Neuronal stem cell (in vitro differentiated cells): ENCODE results near the gene KCNAB1.

Experiments
- DNase-seq: peaks from one replicate; pipeline ENCODE4 v3.0.0-alpha.2; 2013; ENCODE audit warnings: low spot score
- H2AFZ ChIP-seq: one replicate; pipeline ENCODE4 v1.6.1; 2013; ENCODE audit warnings: mild to moderate bottlenecking, low read length, inconsistent platforms
- H2AK5ac ChIP-seq: 2 replicates; pipeline ENCODE4 v1.6.1; 2013; ENCODE audit warnings: low read depth, mild to moderate bottlenecking, inconsistent platforms, low read length, moderate library complexity, mixed read lengths
- H2BK120ac ChIP-seq: 2 replicates; pipeline ENCODE4 v1.6.1; 2013; ENCODE audit warnings: low read depth, mild to moderate bottlenecking, inconsistent platforms, low read length, moderate library complexity, mixed read lengths
- H2BK12ac ChIP-seq: one replicate; pipeline ENCODE4 v1.6.1; 2013; ENCODE audit warnings: low read length, inconsistent platforms
- H2BK15ac ChIP-seq: 2 replicates; pipeline ENCODE4 v1.6.1; 2013; ENCODE audit warnings: mild to moderate bottlenecking, low read length, inconsistent platforms, mixed read lengths
- H2BK5ac ChIP-seq: one replicate; pipeline ENCODE4 v1.6.1; 2013; ENCODE audit warnings: inconsistent platforms, mild to moderate bottlenecking, low read length, moderate library complexity
- H3K14ac ChIP-seq: one replicate; pipeline ENCODE4 v1.6.1; 2013; ENCODE audit warnings: low read length, inconsistent platforms
- H3K18ac ChIP-seq: 2 replicates; pipeline ENCODE4 v1.6.1; 2013; ENCODE audit warnings: low read length, inconsistent platforms
- H3K23ac ChIP-seq: 2 replicates; pipeline ENCODE4 v1.6.1; 2013; ENCODE audit warnings: low read depth, mild to moderate bottlenecking, mixed read lengths, low read length, inconsistent platforms; ENCODE audit not compliant: poor library complexity
- H3K27ac ChIP-seq: replicated peaks from 3 replicates; pipeline ENCODE4 v1.5.1; 2013; ENCODE audit warnings: low read length, inconsistent platforms
- H3K27me3 ChIP-seq, 3 experiments: 2 replicates each; pipeline ENCODE4 v1.6.1; 2013; ENCODE audit warnings: low read length in 3 of 3, mild to moderate bottlenecking in 2 of 3, inconsistent platforms in 1 of 3, low read depth in 1 of 3, mixed read lengths in 1 of 3, moderate library complexity in 1 of 3; ENCODE audit not compliant: control insufficient read depth in 3 of 3, insufficient read depth in 3 of 3
- H3K36me3 ChIP-seq, 2 donors: replicated peaks in 1 of 2; 2 replicates each; pipeline ENCODE4 v1.6.1; 2013; ENCODE audit warnings: low read length in 2 of 2; ENCODE audit not compliant: control insufficient read depth in 2 of 2, insufficient read depth in 2 of 2
- H3K4ac ChIP-seq: 2 replicates; pipeline ENCODE4 v1.6.1; 2013; ENCODE audit warnings: inconsistent platforms, mild to moderate bottlenecking, low read length, moderate library complexity
- H3K4me1 ChIP-seq, 2 donors: 1 replicate in 1 of 2; 2 replicates in 1 of 2; pipeline ENCODE4 v1.6.1; 2013; ENCODE audit warnings: low read length in 2 of 2, low read depth in 1 of 2; ENCODE audit not compliant: control insufficient read depth in 2 of 2, insufficient read depth in 1 of 2
- H3K4me2 ChIP-seq: one replicate; pipeline ENCODE4 v1.6.1; 2013; ENCODE audit warnings: mild to moderate bottlenecking, low read length, inconsistent platforms; ENCODE audit not compliant: insufficient read depth, poor library complexity, severe bottlenecking
- H3K4me3 ChIP-seq, 2 donors: 2 replicates each; pipeline ENCODE4 v1.5.1; 2013; ENCODE audit warnings: low read length in 2 of 2, mild to moderate bottlenecking in 2 of 2, inconsistent platforms in 1 of 2, moderate library complexity in 1 of 2
- H3K79me1 ChIP-seq: one replicate; pipeline ENCODE4 v1.6.1; 2013; ENCODE audit warnings: low read depth, mild to moderate bottlenecking, inconsistent platforms, low read length, moderate library complexity
- H3K9ac ChIP-seq: one replicate; pipeline ENCODE4 v1.6.1; 2013; ENCODE audit warnings: mild to moderate bottlenecking, low read depth, low read length, inconsistent platforms; ENCODE audit not compliant: poor library complexity
- H3K9me3 ChIP-seq, 2 donors: replicated peaks in 1 of 2; 2 replicates each; pipeline versions ENCODE3 to v1.6.1; 2013; ENCODE audit warnings: low read length in 2 of 2, mild to moderate bottlenecking in 2 of 2, inconsistent platforms in 1 of 2, low read depth in 1 of 2, mixed read lengths in 1 of 2, moderate library complexity in 1 of 2; ENCODE audit not compliant: control insufficient read depth in 2 of 2, insufficient read depth in 1 of 2
- H4K8ac ChIP-seq: one replicate; pipeline ENCODE4 v1.6.1; 2013; ENCODE audit warnings: low read depth, mild to moderate bottlenecking, inconsistent platforms, low read length, moderate library complexity
- H4K91ac ChIP-seq: one replicate; pipeline ENCODE4 v1.6.1; 2013; ENCODE audit warnings: low read length, low read depth, mild to moderate bottlenecking, inconsistent platforms; ENCODE audit not compliant: poor library complexity
- WGBS, 2 donors: extraction: QIAGEN DNeasy Blood & Tissue Kit; methylation state at CpG; one replicate each; pipeline ENCODE4 v1.1.7; 2013; ENCODE audit warnings: missing lambda C conversion rate in 2 of 2, mixed read lengths in 1 of 2; ENCODE audit not compliant: insufficient read length in 2 of 2, insufficient replicate concordance in 1 of 2; ENCODE audit errors: extremely low coverage in 2 of 2; 5-methylcytosine and 5-hydroxymethylcytosine counted together

The KCNAB1 gene

DNA sequence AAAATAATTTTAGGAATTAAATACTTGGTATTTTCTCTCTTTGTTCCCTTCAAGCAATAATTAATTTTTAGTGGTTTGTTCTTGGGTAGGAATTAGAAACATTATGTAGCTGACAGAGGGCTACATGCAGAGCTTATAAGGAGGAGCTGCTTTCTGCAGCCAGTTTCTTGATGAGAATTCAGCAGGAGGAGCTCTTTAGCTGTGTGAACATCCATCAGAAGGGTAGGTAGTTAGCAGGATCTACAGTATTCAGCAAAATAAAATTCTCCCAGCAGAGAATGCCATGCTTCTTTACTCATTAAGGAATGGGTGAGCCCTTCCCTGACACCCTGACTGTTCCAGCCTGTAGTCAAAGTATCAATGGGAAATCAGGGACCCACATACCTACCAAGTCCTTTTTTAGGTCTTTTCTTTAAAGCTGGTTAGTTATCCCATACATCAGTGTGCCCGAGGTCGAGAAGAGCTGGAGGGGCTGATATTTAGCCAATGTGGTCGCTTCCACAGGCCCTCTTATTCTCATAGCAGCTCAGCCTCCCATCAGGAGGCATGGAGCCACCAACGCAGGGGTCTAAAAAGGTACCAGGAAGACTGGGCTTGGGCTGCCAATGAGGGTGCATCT lies 54.0 kb downstream of the KCNAB1 start:
- H3K36me3 ChIP-seq = no peaks in the 10 kb centered on the region
- H3K23ac ChIP-seq = no peak overlapping the region
- no peak overlapping the region for H4K8ac ChIP-seq
- DNase-seq = no peak
- H3K79me1 ChIP-seq = no peaks in the 10 kb centered on the region
- no peak overlapping the region for H3K4me3 ChIP-seq
- no peak overlapping the region for H2AFZ ChIP-seq
- no peak overlapping the region for H3K9ac ChIP-seq
- WGBS, 2 donors = no CpG with 5 or more reads among the region's 4 CpGs
- H3K9me3 ChIP-seq = no peaks in the 10 kb centered on the region
- no peak overlapping the region for H2AK5ac ChIP-seq
- no peak overlapping the region for H3K18ac ChIP-seq
- no peak overlapping the region for H3K4ac ChIP-seq
- no peak overlapping the region for H4K91ac ChIP-seq
- no peaks in the 10 kb centered on the region for H3K27me3 ChIP-seq
- no peak overlapping the region for H2BK120ac ChIP-seq
- H3K27ac ChIP-seq = no peak overlapping the region
- no peaks in the 10 kb centered on the region for H3K4me1 ChIP-seq
- H2BK12ac ChIP-seq = no peak overlapping the region
- H2BK15ac ChIP-seq = no peak overlapping the region
- H3K14ac ChIP-seq = no peak overlapping the region
- no peak overlapping the region for H3K4me2 ChIP-seq
- H2BK5ac ChIP-seq = no peak overlapping the region

DNA sequence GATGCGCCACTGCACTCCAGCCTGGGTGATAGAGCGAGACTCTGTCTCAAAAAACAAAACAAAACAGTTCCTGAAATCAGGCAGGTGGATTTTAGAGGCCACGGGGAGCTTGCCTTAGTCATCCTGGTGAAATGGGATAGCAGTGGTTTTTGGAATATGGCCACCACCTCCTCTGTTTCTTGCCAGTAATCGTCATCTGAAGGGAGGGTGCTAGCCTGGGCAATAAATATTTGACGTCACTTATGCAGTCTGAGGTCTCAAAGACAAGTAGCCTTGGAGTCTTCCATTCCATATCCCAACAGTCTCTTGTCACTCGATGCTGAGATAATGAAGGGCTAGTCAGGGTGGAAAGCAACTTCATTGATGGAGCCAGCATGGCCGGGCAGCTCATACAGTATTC lies 55.2 kb downstream of the KCNAB1 start:
- H2BK12ac ChIP-seq = no peak overlapping the region
- no peaks in the 10 kb centered on the region for H3K4me1 ChIP-seq
- no peak overlapping the region for H4K8ac ChIP-seq
- H3K9me3 ChIP-seq = no peaks in the 10 kb centered on the region
- no CpG with 5 or more reads among the region's 7 CpGs for WGBS, 2 donors
- no peaks in the 10 kb centered on the region for H3K27me3 ChIP-seq
- no peak overlapping the region for H2AK5ac ChIP-seq
- H2AFZ ChIP-seq = no peak overlapping the region
- no peak overlapping the region for H3K9ac ChIP-seq
- H3K23ac ChIP-seq = no peak overlapping the region
- H4K91ac ChIP-seq = no peak overlapping the region
- H3K14ac ChIP-seq = no peak overlapping the region
- H2BK120ac ChIP-seq = no peak overlapping the region
- H3K18ac ChIP-seq = no peak overlapping the region
- no peak overlapping the region for H3K4me3 ChIP-seq
- no peak overlapping the region for H3K27ac ChIP-seq
- no peak overlapping the region for H2BK15ac ChIP-seq
- no peaks in the 10 kb centered on the region for H3K36me3 ChIP-seq
- no peak for DNase-seq
- no peaks in the 10 kb centered on the region for H3K79me1 ChIP-seq
- no peak overlapping the region for H3K4me2 ChIP-seq
- no peak overlapping the region for H3K4ac ChIP-seq
- no peak overlapping the region for H2BK5ac ChIP-seq

DNA sequence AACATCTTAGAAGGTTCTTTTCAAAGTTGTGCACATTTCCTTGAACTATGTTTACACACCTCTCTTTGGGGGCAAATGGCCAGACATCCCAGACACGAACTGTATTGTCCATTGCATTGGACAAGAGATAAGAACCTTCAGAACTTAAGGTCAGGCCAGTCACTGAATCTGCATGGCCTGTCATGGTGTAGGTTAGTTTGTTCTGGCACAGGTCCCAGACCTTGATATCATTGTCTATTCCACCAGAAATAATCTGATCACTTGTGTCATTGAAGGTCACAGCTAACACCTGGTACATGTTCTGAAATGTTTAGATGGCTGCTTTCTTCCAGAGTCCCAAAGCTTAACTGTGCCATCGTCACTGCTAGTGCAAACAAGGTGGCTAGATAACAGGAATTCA lies 55.7 kb downstream of the KCNAB1 start:
- Histone ChIP-seq H3K14ac (no peak overlapping the region), H3K4me2 (no peak overlapping the region), H2AFZ (no peak overlapping the region), H2BK5ac (no peak overlapping the region), H3K23ac (no peak overlapping the region), H2AK5ac (no peak overlapping the region), H2BK12ac (no peak overlapping the region), H3K27me3 (no peaks in the 10 kb centered on the region), H3K36me3 (no peaks in the 10 kb centered on the region), H2BK15ac (no peak overlapping the region), H4K91ac (no peak overlapping the region), H3K4ac (no peak overlapping the region), H3K79me1 (no peaks in the 10 kb centered on the region), H3K27ac (no peak overlapping the region), H2BK120ac (no peak overlapping the region), H3K4me1 (no peaks in the 10 kb centered on the region), H3K9ac (no peak overlapping the region), H3K9me3 (no peaks in the 10 kb centered on the region), H3K18ac (no peak overlapping the region), H4K8ac (no peak overlapping the region), H3K4me3 (no peak overlapping the region)
- DNase-seq = no peak
- WGBS, 2 donors = no CpG with 5 or more reads among the region's 2 CpGs

DNA sequence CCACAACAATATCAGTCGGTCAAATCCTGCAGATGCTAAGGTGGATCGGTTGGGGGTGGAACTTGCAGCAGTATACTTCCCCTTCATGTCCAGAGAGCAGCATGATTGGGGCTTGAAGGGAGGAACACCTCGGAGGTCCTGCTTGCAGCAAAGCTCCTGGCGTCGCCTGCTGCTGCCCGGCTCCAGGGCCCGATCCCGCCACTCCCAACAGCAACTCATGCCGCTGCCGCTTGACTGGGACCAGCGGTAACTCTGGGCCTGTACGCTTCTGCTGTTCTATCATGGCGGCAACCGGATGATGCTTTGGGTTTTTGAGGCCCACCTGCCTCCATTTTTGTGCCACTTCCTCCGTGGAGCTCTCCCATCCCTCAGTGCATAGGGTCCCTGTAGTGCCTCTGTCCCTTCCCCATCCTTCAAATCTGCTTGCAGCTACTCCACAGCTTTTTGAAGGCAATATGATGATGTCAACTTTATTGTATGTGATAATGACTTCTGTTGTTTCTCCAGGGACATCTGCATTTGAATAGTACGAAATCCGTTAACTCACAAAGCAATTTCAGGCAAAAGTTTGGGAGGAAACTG lies 56.3 kb downstream of the KCNAB1 start:
- peak overlapping the region in 1 of 2 donors; percentile 45 for H3K4me3 ChIP-seq
- H3K14ac ChIP-seq = no peak overlapping the region
- no peak overlapping the region for H3K4ac ChIP-seq
- no peak overlapping the region for H2BK120ac ChIP-seq
- no peaks in the 10 kb centered on the region for H3K9me3 ChIP-seq
- no peak overlapping the region for H2BK12ac ChIP-seq
- H2AFZ ChIP-seq = no peak overlapping the region
- no peak overlapping the region for H4K8ac ChIP-seq
- no peak overlapping the region for H2BK5ac ChIP-seq
- H4K91ac ChIP-seq = no peak overlapping the region
- no peak overlapping the region for H3K9ac ChIP-seq
- H2AK5ac ChIP-seq = no peak overlapping the region
- no peak overlapping the region for H2BK15ac ChIP-seq
- no peak overlapping the region for H3K4me2 ChIP-seq
- H3K23ac ChIP-seq = no peak overlapping the region
- no peaks in the 10 kb centered on the region for H3K36me3 ChIP-seq
- no peak overlapping the region for H3K18ac ChIP-seq
- WGBS, 2 donors = no CpG with 5 or more reads among the region's 17 CpGs
- no peak for DNase-seq
- no peaks in the 10 kb centered on the region for H3K27me3 ChIP-seq
- H3K27ac ChIP-seq = no peak overlapping the region
- no peaks in the 10 kb centered on the region for H3K4me1 ChIP-seq
- H3K79me1 ChIP-seq = no peaks in the 10 kb centered on the region
